Measurements from ENCODE around the gene ZSCAN21.

The ZSCAN21 gene

DNA sequence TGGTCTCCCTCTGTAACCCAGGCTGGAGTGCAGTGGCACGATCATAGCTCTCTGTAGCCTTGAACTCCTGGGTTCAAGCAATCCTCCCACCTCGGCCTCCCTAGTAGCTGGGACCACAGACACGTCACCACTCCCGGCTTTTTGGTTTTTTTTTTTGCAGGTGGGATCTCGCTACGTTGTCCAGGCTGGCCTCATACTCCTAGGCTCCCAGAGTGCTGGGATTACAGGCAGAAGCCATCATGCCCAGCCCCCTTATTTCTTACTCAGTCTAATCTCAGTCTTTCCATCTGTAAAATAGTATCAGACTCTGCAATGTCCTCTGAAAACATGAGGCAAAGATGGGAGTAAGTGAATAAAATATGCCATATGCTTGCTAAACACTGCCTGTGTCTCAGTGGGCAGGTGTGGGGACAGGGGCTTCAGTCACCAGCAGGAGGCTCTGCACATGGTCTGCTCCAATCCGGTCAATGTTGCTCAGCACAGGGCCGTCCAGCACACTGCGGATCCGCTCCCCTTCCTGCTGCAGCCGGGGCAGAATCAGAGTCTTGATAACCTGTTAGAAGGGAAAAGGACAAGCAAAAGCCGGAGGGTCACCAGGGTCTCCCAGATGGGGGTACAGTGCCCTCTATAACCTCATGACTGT, 60.1 kb downstream of the ZSCAN21 start:
- H3K27ac ChIP-seq, result no peak overlapping the region
- TF ChIP-seq ZFX (IDR thresholded peaks at IDR 0.05), result no peak
- TF ChIP-seq, protein P1, sequence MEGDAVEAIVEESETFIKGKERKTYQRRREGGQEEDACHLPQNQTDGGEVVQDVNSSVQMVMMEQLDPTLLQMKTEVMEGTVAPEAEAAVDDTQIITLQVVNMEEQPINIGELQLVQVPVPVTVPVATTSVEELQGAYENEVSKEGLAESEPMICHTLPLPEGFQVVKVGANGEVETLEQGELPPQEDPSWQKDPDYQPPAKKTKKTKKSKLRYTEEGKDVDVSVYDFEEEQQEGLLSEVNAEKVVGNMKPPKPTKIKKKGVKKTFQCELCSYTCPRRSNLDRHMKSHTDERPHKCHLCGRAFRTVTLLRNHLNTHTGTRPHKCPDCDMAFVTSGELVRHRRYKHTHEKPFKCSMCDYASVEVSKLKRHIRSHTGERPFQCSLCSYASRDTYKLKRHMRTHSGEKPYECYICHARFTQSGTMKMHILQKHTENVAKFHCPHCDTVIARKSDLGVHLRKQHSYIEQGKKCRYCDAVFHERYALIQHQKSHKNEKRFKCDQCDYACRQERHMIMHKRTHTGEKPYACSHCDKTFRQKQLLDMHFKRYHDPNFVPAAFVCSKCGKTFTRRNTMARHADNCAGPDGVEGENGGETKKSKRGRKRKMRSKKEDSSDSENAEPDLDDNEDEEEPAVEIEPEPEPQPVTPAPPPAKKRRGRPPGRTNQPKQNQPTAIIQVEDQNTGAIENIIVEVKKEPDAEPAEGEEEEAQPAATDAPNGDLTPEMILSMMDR (conservative IDR thresholded peaks at IDR 0.05), result no peak

DNA sequence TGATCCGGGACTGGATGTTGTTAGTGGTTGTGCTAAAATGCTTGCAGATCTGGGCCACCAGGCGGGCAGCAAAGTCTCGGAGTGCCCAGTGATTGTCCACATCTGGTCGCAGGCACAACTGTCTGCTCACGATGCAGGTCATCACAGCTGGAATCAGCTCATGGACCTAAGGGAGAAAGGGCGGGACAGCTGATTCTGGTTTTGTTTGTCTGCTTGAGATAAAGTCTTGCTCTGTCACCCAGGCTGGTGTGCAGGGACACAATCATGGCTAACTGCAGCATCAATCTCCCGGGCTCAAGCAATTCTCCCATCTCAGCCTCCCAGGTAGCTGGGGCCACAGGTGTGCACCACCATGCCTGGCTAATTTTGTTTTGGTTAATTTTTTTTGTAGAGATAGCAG, 61.6 kb downstream of the ZSCAN21 start:
- H3K27ac ChIP-seq, result no peak overlapping the region
- TF ChIP-seq, protein P1 (conservative IDR thresholded peaks at IDR 0.05), result no peak
- no peak for TF ChIP-seq ZFX (IDR thresholded peaks at IDR 0.05)

DNA sequence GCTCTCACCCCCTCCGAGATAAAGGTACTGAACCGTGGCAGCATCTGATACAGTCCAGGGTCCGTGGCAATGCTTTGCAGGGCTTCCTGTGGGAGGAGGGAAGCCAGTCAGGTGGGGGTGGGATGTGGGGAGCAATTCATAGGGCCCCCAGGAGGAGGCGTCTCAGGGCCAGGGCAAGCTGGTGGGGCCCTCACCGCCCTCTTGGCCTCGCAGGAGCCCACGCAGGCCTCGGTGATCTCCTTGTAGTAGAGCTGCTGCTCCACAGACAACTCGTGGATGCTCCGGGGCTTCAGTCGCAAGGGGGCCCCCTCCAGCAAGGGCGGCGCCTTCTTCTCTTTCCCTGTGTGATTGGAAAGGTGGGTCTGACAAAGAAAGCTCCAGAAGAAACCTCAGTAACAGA, 62.3 kb downstream of the ZSCAN21 start:
- no peak overlapping the region for H3K27ac ChIP-seq
- no peak for TF ChIP-seq ZFX (IDR thresholded peaks at IDR 0.05)
- TF ChIP-seq, protein P1 (conservative IDR thresholded peaks at IDR 0.05), result no peak
